Endothelial cell of umbilical vein (primary cell): ENCODE measurements around the gene EPHX1. TPM values are rescaled to one million over a fixed set of nuclear protein-coding genes. Genes with fewer than 3 reads are reported as not detected.

ENCODE experiments used
- BruUV-seq: library from RNA; stranded (reverse); fragments of 400-500 nt; replicated peaks from 2 replicates; lab custom pipeline; 2021; lab: Mats Ljungman, UMichigan
- CTCF ChIA-PET: fragments of 300-600, 350-600 bp; sonication (Branson Sonifier 250); formaldehyde crosslinking; loops from one replicate; lab custom pipeline; 2021; ENCODE audit warnings: antibody characterized with exemption, inconsistent platforms; lab: Charles Lee
- POLR2A ChIA-PET: fragments of 300-600, 350-600 bp; sonication (Branson Sonifier 250); formaldehyde crosslinking; loops from one replicate; lab custom pipeline; 2021; ENCODE audit warnings: antibody characterized with exemption, inconsistent platforms; lab: Charles Lee
- DNase-seq: peaks from one replicate; pipeline ENCODE4 v3.0.0-alpha.2; 2011; ENCODE audit warnings: low read depth, low spot score
- FAIRE-seq: peaks from 2 replicates; lab custom pipeline; 2011; peaks lifted over from hg19 to GRCh38; lab: Jason Lieb, UNC
- H2AFZ ChIP-seq: 2 replicates; pipeline ENCODE4 v1.6.0; 2012; ENCODE audit warnings: low read depth, low read length, control low read depth, inconsistent platforms
- H3K27ac ChIP-seq: 2 replicates; pipeline ENCODE4 v1.5.1; 2011; ENCODE audit warnings: low read depth, mild to moderate bottlenecking, control low read depth, low read length, moderate library complexity; ENCODE audit not compliant: insufficient read depth
- H3K27me3 ChIP-seq, 2 experiments: 2 replicates each; pipeline versions ENCODE4 v1.6.0 to v1.6.1; 2011; ENCODE audit warnings: low read length in 2 of 2, mixed read lengths in 1 of 2; ENCODE audit not compliant: control insufficient read depth in 2 of 2, insufficient read depth in 2 of 2
- H3K36me3 ChIP-seq, 2 experiments: 2 replicates in 1 of 2; 3 replicates in 1 of 2; pipeline ENCODE4 v1.5.1; 2011; ENCODE audit warnings: low read length in 2 of 2, mild to moderate bottlenecking in 1 of 2, moderate library complexity in 1 of 2; ENCODE audit not compliant: control insufficient read depth in 2 of 2, insufficient read depth in 2 of 2; ENCODE audit errors: extremely low read depth in 1 of 2
- H3K4me1 ChIP-seq: 3 replicates; pipeline ENCODE4 v1.5.1; 2011; ENCODE audit warnings: mild to moderate bottlenecking, low read length; ENCODE audit not compliant: control insufficient read depth, insufficient read depth; ENCODE audit errors: extremely low read depth
- H3K4me2 ChIP-seq: 2 replicates; pipeline ENCODE4 v1.6.1; 2011; ENCODE audit warnings: low read length, control low read depth, mixed read lengths; ENCODE audit not compliant: insufficient read depth
- H3K4me3 ChIP-seq, 3 experiments: fragments of 200-600 bp in 1 of 3; sonication (generic), shearing (Covaris generic) in 1 of 3; replicated peaks in 1 of 3; 2 replicates each; pipeline ENCODE4 v1.5.1; 2011 to 2016; ENCODE audit warnings: control low read depth in 3 of 3, low read length in 3 of 3, mild to moderate bottlenecking in 2 of 3, inconsistent platforms in 1 of 3, low read depth in 1 of 3, moderate library complexity in 1 of 3; ENCODE audit not compliant: insufficient read depth in 1 of 3
- H3K79me2 ChIP-seq: 2 replicates; pipeline ENCODE4 v1.6.0; 2012; ENCODE audit warnings: low read length, inconsistent platforms; ENCODE audit not compliant: control insufficient read depth, insufficient read depth
- H3K9ac ChIP-seq: replicated peaks from 2 replicates; pipeline ENCODE3; 2011; ENCODE audit warnings: low read length, control low read depth; ENCODE audit not compliant: insufficient read depth; ENCODE audit errors: extremely low read depth
- H3K9me1 ChIP-seq: replicated peaks from 3 replicates; pipeline ENCODE4 v1.6.0; 2011; ENCODE audit warnings: mild to moderate bottlenecking, low read length; ENCODE audit not compliant: control insufficient read depth, insufficient read depth; ENCODE audit errors: extremely low read depth
- H3K9me3 ChIP-seq: replicated peaks from 2 replicates; pipeline ENCODE4 v1.5.1; 2012; ENCODE audit warnings: low read length, inconsistent platforms; ENCODE audit not compliant: control insufficient read depth, insufficient read depth
- H4K20me1 ChIP-seq: replicated peaks from 2 replicates; pipeline ENCODE3; 2011; ENCODE audit warnings: mild to moderate bottlenecking, low read length; ENCODE audit not compliant: control insufficient read depth, insufficient read depth; ENCODE audit errors: extremely low read depth
- EZH2 ChIP-seq: IDR thresholded peaks from 2 replicates; pipeline ENCODE4 v1.6.1; 2012; ENCODE audit warnings: borderline replicate concordance, low read depth, mild to moderate bottlenecking, moderate library complexity, low read length, inconsistent platforms; ENCODE audit not compliant: severe bottlenecking
- FOS ChIP-seq: IDR thresholded peaks from 2 replicates; pipeline ENCODE4 v1.6.1; 2011; ENCODE audit warnings: mild to moderate bottlenecking, low read length, moderate library complexity, borderline replicate concordance; ENCODE audit not compliant: insufficient read depth
- GATA2 ChIP-seq: IDR thresholded peaks from 2 replicates; pipeline ENCODE4 v1.7.0; 2011; ENCODE audit warnings: low read depth, mild to moderate bottlenecking, moderate library complexity, mixed read lengths, low read length; ENCODE audit not compliant: insufficient read length, insufficient read depth
- JUN ChIP-seq: IDR thresholded peaks from 2 replicates; pipeline ENCODE4 v1.6.1; 2011; ENCODE audit warnings: borderline replicate concordance, low read depth; ENCODE audit not compliant: insufficient read length, insufficient read depth
- MYC ChIP-seq: IDR thresholded peaks from one replicate; pipeline ENCODE4 v1.6.1; 2011; ENCODE audit warnings: mild to moderate bottlenecking, low read depth, low read length
- POLR2A ChIP-seq: IDR thresholded peaks from 2 replicates; pipeline ENCODE4 v1.6.1; 2012; ENCODE audit warnings: low read depth, mild to moderate bottlenecking, control low read depth, low read length
- POLR2AphosphoS5 ChIP-seq: IDR thresholded peaks from 2 replicates; pipeline ENCODE4 v1.6.1; 2012; ENCODE audit warnings: low read depth, mild to moderate bottlenecking, control low read depth, low read length, moderate library complexity; ENCODE audit not compliant: insufficient read depth
- dilution Hi-C: fragments of 300-500 bp; cut with MboI; formaldehyde crosslinking; loops from one replicate; pipeline ENCODE4 v1.15.0; 2019; ENCODE audit warnings: low sequenced_read_pairs; ENCODE audit not compliant: extremely low pct_ligation_motif_present
- intact Hi-C: fragments of 100-400 bp; cut with micrococcal nuclease; formaldehyde crosslinking; loops from one replicate; pipeline ENCODE4 v1.10.0; 2022
- polyA plus RNA-seq, 4 experiments: library from polyadenylated mRNA; depleted of rRNA in 3 of 4; stranded (reverse) in 3 of 4; unstranded in 1 of 4; fragments of >200 nt; gene quantifications; 2 replicates each; pipeline versions ENCODE4 v1.2.1 to v1.2.3, GENCODE V29; 2011 to 2012; ENCODE audit warnings: missing spikeins in 1 of 4
- total RNA-seq: library from RNA; stranded (reverse); gene quantifications from 2 replicates; pipeline ENCODE4 v1.2.3, GENCODE V29; 2021
- TF ChIP-seq, protein P1 (sequence below): IDR thresholded peaks from 2 replicates; pipeline ENCODE4 v1.6.1; 2011; ENCODE audit not compliant: insufficient read depth, insufficient read length
- TF ChIP-seq, protein P2 (sequence below), 2 donors: IDR thresholded peaks; 1 replicate in 1 of 2; 2 replicates in 1 of 2; pipeline ENCODE4 v1.5.1; 2011; ENCODE audit warnings: low read length in 2 of 2, mild to moderate bottlenecking in 2 of 2, moderate library complexity in 2 of 2, control low read depth in 1 of 2, inconsistent platforms in 1 of 2, low read depth in 1 of 2; ENCODE audit not compliant: insufficient read depth in 1 of 2; ENCODE audit errors: extremely low read depth in 1 of 2

The EPHX1 gene
- total and polyA plus RNA-seq, 2 donors (not counting 3 experiments of a cell fraction or from before 2014, with no cell fraction given) = 23.7 to 25.2 TPM

DNA sequence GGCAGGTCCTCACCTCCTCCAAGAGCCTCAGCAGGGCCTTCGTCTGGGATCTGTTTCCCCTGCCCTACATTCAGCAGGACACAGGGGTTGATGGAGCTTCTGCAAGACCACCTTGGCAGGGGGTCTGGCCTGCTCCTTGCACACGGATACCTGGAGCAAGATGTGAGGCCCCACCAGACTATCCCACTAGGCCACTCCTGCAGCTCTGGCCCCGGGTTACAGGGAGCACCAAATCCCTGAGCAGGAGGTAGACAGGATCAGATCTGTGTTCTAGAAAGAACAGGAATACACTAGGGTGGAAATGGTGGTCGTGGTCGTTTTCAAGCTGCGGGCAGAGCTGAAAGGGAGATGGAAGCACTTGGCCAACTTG is 33.5 kb downstream of the EPHX1 start:
- Histone ChIP-seq H3K4me1 (no peaks in the 10 kb centered on the region), H3K79me2 (no peaks in the 10 kb centered on the region), H3K4me2 (no peak overlapping the region), H3K9me3 (no peaks in the 10 kb centered on the region), H4K20me1 (no peaks in the 10 kb centered on the region), H3K27ac (no peak overlapping the region), H3K36me3 (peaks cover 0 to 9% of the 10 kb centered on the region in 2 experiments), H3K4me3 (no peak overlapping the region), H3K9me1 (no peaks in the 10 kb centered on the region), H3K27me3 (no peaks in the 10 kb centered on the region), H3K9ac (no peak overlapping the region), H2AFZ (no peak overlapping the region)
- FAIRE-seq = no peak
- TF ChIP-seq GATA2 = no peak
- no peak for TF ChIP-seq POLR2AphosphoS5
- no peak for TF ChIP-seq EZH2
- intact Hi-C loops = no loop called here
- CTCF ChIA-PET = interaction anchor here (1.3 to 2.7 kb wide), 2 partner anchors 71 to 369 kb away, joined by 5 to 12 read pairs; no protein-coding TSS in a partner anchor
- BruUV-seq = TSS peak; percentile 2
- DNase-seq = no peak
- POLR2A ChIA-PET = no interaction called here
- dilution Hi-C loops = no loop called here

DNA sequence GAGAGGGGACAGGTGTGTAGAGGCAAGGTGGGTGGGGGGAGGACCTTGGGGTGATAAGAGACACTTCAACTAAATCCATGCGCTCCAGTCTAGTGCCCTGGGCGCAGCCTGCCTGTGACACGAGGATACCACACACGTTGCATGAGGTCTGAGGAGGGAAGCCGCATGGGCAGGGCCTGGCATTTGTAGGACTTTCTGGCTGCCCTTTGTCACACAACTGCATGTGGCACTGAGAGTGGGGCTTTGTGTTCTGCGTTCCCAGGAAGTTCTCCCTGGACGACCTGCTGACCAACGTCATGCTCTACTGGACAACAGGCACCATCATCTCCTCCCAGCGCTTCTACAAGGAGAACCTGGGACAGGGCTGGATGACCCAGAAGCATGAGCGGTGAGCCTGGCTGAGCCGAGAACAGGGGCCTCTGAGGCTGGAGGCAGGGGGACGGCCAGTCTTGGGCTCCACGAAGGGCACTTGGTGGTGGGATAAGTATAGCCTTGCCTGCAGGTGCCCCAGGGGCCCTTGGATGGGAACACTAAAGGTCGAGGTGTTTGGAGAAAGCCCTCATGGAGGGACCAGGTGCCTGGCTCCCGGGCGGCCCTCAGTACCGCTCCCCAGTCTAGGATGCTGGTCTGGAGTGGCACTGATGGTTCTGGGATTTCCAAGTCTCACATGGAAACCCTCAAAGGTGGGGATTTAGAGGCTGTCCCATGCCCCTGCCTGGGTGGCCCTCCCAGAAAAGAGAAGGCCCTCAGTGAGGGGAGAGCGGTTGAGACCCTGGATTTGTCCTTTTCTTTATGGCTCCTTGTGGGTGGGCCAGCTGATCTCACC is 34.5 kb downstream of the EPHX1 start:
- POLR2A ChIA-PET = no interaction called here
- no TSS peak for BruUV-seq
- H3K9me1 ChIP-seq = no peaks in the 10 kb centered on the region

More for the DNA sequence above, 34.5 kb downstream of the EPHX1 start:
- Histone ChIP-seq H3K9me3 (no peaks in the 10 kb centered on the region), H2AFZ (no peak overlapping the region), H3K27ac (no peak overlapping the region), H3K79me2 (no peaks in the 10 kb centered on the region), H3K9ac (no peak overlapping the region), H3K27me3 (no peaks in the 10 kb centered on the region), H3K36me3 (peaks cover 0 to 8% of the 10 kb centered on the region in 2 experiments), H3K4me3 (no peak overlapping the region), H3K4me1 (no peaks in the 10 kb centered on the region), H4K20me1 (no peaks in the 10 kb centered on the region), H3K4me2 (no peak overlapping the region)
- DNase-seq (no peak), FAIRE-seq (no peak)
- dilution Hi-C loops = no loop called here
- TF ChIP-seq POLR2A (no peak), GATA2 (no peak), JUN (no peak), EZH2 (no peak), POLR2AphosphoS5 (no peak), MYC (no peak), FOS (no peak)
- TF ChIP-seq, protein P1, sequence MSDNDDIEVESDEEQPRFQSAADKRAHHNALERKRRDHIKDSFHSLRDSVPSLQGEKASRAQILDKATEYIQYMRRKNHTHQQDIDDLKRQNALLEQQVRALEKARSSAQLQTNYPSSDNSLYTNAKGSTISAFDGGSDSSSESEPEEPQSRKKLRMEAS = no peak
- TF ChIP-seq, protein P2, sequence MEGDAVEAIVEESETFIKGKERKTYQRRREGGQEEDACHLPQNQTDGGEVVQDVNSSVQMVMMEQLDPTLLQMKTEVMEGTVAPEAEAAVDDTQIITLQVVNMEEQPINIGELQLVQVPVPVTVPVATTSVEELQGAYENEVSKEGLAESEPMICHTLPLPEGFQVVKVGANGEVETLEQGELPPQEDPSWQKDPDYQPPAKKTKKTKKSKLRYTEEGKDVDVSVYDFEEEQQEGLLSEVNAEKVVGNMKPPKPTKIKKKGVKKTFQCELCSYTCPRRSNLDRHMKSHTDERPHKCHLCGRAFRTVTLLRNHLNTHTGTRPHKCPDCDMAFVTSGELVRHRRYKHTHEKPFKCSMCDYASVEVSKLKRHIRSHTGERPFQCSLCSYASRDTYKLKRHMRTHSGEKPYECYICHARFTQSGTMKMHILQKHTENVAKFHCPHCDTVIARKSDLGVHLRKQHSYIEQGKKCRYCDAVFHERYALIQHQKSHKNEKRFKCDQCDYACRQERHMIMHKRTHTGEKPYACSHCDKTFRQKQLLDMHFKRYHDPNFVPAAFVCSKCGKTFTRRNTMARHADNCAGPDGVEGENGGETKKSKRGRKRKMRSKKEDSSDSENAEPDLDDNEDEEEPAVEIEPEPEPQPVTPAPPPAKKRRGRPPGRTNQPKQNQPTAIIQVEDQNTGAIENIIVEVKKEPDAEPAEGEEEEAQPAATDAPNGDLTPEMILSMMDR (IDR thresholded peaks at IDR 0.05; ENCODE audit: extremely low read depth in 1 of 2, insufficient read depth in 1 of 2, low read depth in 1 of 2, low read length in 2 of 2) = no peak
- intact Hi-C loops = loop anchor here (1.0 to 5.0 kb wide), 5 partner anchors 34 to 369 kb away; partner anchors contain the start of genes EPHX1 and SRP9
- CTCF ChIA-PET = interaction anchor here (0.7 to 3.7 kb wide), 7 partner anchors 10 to 369 kb away, joined by 3 to 29 read pairs (median 8); partner anchors contain the start of genes EPHX1 and SRP9
